Endothelial cell of umbilical vein (primary cell): ENCODE data around the gene ITPKA. TPM values are rescaled to one million over a fixed set of nuclear protein-coding genes. Genes with fewer than 3 reads are reported as not detected.

Experiments used
- BruUV-seq: library from RNA; stranded (reverse); fragments of 400-500 nt; replicated peaks from 2 replicates; lab custom pipeline; 2021; lab: Mats Ljungman, UMichigan
- CTCF ChIA-PET: fragments of 300-600, 350-600 bp; sonication (Branson Sonifier 250); formaldehyde crosslinking; loops from one replicate; lab custom pipeline; 2021; ENCODE audit warnings: antibody characterized with exemption, inconsistent platforms; lab: Charles Lee
- POLR2A ChIA-PET: fragments of 300-600, 350-600 bp; sonication (Branson Sonifier 250); formaldehyde crosslinking; loops from one replicate; lab custom pipeline; 2021; ENCODE audit warnings: antibody characterized with exemption, inconsistent platforms; lab: Charles Lee
- DNase-seq: peaks from one replicate; pipeline ENCODE4 v3.0.0-alpha.2; 2011; ENCODE audit warnings: low read depth, low spot score
- FAIRE-seq: peaks from 2 replicates; lab custom pipeline; 2011; peaks lifted over from hg19 to GRCh38; lab: Jason Lieb, UNC
- H2AFZ ChIP-seq: 2 replicates; pipeline ENCODE4 v1.6.0; 2012; ENCODE audit warnings: low read depth, low read length, control low read depth, inconsistent platforms
- H3K27ac ChIP-seq: 2 replicates; pipeline ENCODE4 v1.5.1; 2011; ENCODE audit warnings: low read depth, mild to moderate bottlenecking, control low read depth, low read length, moderate library complexity; ENCODE audit not compliant: insufficient read depth
- H3K27me3 ChIP-seq, 2 experiments: 2 replicates each; pipeline versions ENCODE4 v1.6.0 to v1.6.1; 2011; ENCODE audit warnings: low read length in 2 of 2, mixed read lengths in 1 of 2; ENCODE audit not compliant: control insufficient read depth in 2 of 2, insufficient read depth in 2 of 2
- H3K36me3 ChIP-seq, 2 experiments: 2 replicates in 1 of 2; 3 replicates in 1 of 2; pipeline ENCODE4 v1.5.1; 2011; ENCODE audit warnings: low read length in 2 of 2, mild to moderate bottlenecking in 1 of 2, moderate library complexity in 1 of 2; ENCODE audit not compliant: control insufficient read depth in 2 of 2, insufficient read depth in 2 of 2; ENCODE audit errors: extremely low read depth in 1 of 2
- H3K4me1 ChIP-seq: 3 replicates; pipeline ENCODE4 v1.5.1; 2011; ENCODE audit warnings: mild to moderate bottlenecking, low read length; ENCODE audit not compliant: control insufficient read depth, insufficient read depth; ENCODE audit errors: extremely low read depth
- H3K4me2 ChIP-seq: 2 replicates; pipeline ENCODE4 v1.6.1; 2011; ENCODE audit warnings: low read length, control low read depth, mixed read lengths; ENCODE audit not compliant: insufficient read depth
- H3K4me3 ChIP-seq, 3 experiments: fragments of 200-600 bp in 1 of 3; sonication (generic), shearing (Covaris generic) in 1 of 3; replicated peaks in 1 of 3; 2 replicates each; pipeline ENCODE4 v1.5.1; 2011 to 2016; ENCODE audit warnings: control low read depth in 3 of 3, low read length in 3 of 3, mild to moderate bottlenecking in 2 of 3, inconsistent platforms in 1 of 3, low read depth in 1 of 3, moderate library complexity in 1 of 3; ENCODE audit not compliant: insufficient read depth in 1 of 3
- H3K79me2 ChIP-seq: 2 replicates; pipeline ENCODE4 v1.6.0; 2012; ENCODE audit warnings: low read length, inconsistent platforms; ENCODE audit not compliant: control insufficient read depth, insufficient read depth
- H3K9ac ChIP-seq: replicated peaks from 2 replicates; pipeline ENCODE3; 2011; ENCODE audit warnings: low read length, control low read depth; ENCODE audit not compliant: insufficient read depth; ENCODE audit errors: extremely low read depth
- H3K9me1 ChIP-seq: replicated peaks from 3 replicates; pipeline ENCODE4 v1.6.0; 2011; ENCODE audit warnings: mild to moderate bottlenecking, low read length; ENCODE audit not compliant: control insufficient read depth, insufficient read depth; ENCODE audit errors: extremely low read depth
- H3K9me3 ChIP-seq: replicated peaks from 2 replicates; pipeline ENCODE4 v1.5.1; 2012; ENCODE audit warnings: low read length, inconsistent platforms; ENCODE audit not compliant: control insufficient read depth, insufficient read depth
- H4K20me1 ChIP-seq: replicated peaks from 2 replicates; pipeline ENCODE3; 2011; ENCODE audit warnings: mild to moderate bottlenecking, low read length; ENCODE audit not compliant: control insufficient read depth, insufficient read depth; ENCODE audit errors: extremely low read depth
- EZH2 ChIP-seq: IDR thresholded peaks from 2 replicates; pipeline ENCODE4 v1.6.1; 2012; ENCODE audit warnings: borderline replicate concordance, low read depth, mild to moderate bottlenecking, moderate library complexity, low read length, inconsistent platforms; ENCODE audit not compliant: severe bottlenecking
- FOS ChIP-seq: IDR thresholded peaks from 2 replicates; pipeline ENCODE4 v1.6.1; 2011; ENCODE audit warnings: mild to moderate bottlenecking, low read length, moderate library complexity, borderline replicate concordance; ENCODE audit not compliant: insufficient read depth
- POLR2A ChIP-seq: IDR thresholded peaks from 2 replicates; pipeline ENCODE4 v1.6.1; 2012; ENCODE audit warnings: low read depth, mild to moderate bottlenecking, control low read depth, low read length
- dilution Hi-C: fragments of 300-500 bp; cut with MboI; formaldehyde crosslinking; loops from one replicate; pipeline ENCODE4 v1.15.0; 2019; ENCODE audit warnings: low sequenced_read_pairs; ENCODE audit not compliant: extremely low pct_ligation_motif_present
- intact Hi-C: fragments of 100-400 bp; cut with micrococcal nuclease; formaldehyde crosslinking; loops from one replicate; pipeline ENCODE4 v1.10.0; 2022
- polyA plus RNA-seq, 4 experiments: library from polyadenylated mRNA; depleted of rRNA in 3 of 4; stranded (reverse) in 3 of 4; unstranded in 1 of 4; fragments of >200 nt; gene quantifications; 2 replicates each; pipeline versions ENCODE4 v1.2.1 to v1.2.3, GENCODE V29; 2011 to 2012; ENCODE audit warnings: missing spikeins in 1 of 4
- total RNA-seq: library from RNA; stranded (reverse); gene quantifications from 2 replicates; pipeline ENCODE4 v1.2.3, GENCODE V29; 2021

ITPKA gene
- total and polyA plus RNA-seq, 2 donors (not counting 3 experiments of a cell fraction or from before 2014, with no cell fraction given): 0.14 to 0.66 TPM

DNA sequence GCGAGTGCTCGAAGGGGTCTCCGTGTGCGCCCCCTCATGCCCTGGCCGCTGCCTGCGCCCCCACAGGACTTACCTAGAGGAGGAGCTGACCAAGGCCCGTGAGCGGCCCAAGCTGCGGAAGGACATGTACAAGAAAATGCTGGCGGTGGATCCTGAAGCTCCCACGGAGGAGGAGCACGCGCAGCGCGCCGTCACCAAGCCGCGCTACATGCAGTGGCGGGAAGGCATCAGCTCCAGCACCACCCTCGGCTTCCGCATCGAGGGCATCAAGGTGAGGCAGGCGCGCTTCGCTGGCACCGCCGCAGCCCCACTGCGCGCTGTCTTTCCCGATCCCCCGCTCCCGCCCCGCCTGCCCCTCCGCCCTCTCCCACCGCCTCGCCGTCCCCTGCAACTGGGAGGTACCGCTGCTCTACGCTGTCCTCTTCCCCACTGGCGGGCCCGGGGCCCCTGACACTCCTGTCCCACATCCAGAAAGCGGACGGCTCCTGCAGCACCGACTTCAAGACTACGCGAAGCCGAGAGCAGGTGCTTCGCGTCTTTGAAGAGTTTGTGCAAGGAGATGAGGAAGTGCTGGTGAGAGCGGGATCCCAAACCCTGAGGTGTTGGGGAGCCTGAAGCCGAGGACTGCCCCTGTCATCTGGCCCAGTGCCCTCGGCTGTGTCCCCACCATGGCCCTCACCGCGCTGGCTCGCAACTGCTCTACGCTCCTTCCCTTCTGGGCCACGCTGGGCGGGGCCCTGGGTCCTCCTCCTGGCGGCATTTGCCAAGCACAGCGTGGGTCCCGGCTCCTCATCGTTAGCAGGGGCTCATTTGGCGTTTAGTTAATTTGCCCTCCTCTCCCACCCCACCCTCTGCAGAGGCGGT lies 8.5 kb downstream of the ITPKA start:
- peaks cover 15% of the 10 kb centered on the region for H3K4me1 ChIP-seq
- no peaks in the 10 kb centered on the region for H4K20me1 ChIP-seq
- TF ChIP-seq EZH2 (peak; percentile 99), FOS (no peak)
- intact Hi-C loops (loop anchor here (5.0 kb wide), 1 partner anchor 40 kb away; the partner anchor contains the start of gene RPAP1), dilution Hi-C loops (no loop called here)
- no TSS peak for BruUV-seq
- ChIA-PET POLR2A (no interaction called here), CTCF (interaction anchor here (1.3 kb wide), 1 partner anchor 10 kb away, joined by 6 read pairs; no protein-coding TSS in a partner anchor)
- H3K27ac ChIP-seq: no peak overlapping the region
- no peaks in the 10 kb centered on the region for H3K36me3 ChIP-seq
- no peak overlapping the region for H3K9ac ChIP-seq
- no peaks in the 10 kb centered on the region for H3K9me3 ChIP-seq
- DNase-seq: no peak
- H3K79me2 ChIP-seq: no peaks in the 10 kb centered on the region
- peaks cover 23 to 30% of the 10 kb centered on the region in 2 experiments for H3K27me3 ChIP-seq
- peak overlapping the region; percentile 16 for H3K4me2 ChIP-seq
- FAIRE-seq: no peak
- H2AFZ ChIP-seq: no peak overlapping the region
- no peak overlapping the region for H3K4me3 ChIP-seq
- H3K9me1 ChIP-seq: no peaks in the 10 kb centered on the region

DNA sequence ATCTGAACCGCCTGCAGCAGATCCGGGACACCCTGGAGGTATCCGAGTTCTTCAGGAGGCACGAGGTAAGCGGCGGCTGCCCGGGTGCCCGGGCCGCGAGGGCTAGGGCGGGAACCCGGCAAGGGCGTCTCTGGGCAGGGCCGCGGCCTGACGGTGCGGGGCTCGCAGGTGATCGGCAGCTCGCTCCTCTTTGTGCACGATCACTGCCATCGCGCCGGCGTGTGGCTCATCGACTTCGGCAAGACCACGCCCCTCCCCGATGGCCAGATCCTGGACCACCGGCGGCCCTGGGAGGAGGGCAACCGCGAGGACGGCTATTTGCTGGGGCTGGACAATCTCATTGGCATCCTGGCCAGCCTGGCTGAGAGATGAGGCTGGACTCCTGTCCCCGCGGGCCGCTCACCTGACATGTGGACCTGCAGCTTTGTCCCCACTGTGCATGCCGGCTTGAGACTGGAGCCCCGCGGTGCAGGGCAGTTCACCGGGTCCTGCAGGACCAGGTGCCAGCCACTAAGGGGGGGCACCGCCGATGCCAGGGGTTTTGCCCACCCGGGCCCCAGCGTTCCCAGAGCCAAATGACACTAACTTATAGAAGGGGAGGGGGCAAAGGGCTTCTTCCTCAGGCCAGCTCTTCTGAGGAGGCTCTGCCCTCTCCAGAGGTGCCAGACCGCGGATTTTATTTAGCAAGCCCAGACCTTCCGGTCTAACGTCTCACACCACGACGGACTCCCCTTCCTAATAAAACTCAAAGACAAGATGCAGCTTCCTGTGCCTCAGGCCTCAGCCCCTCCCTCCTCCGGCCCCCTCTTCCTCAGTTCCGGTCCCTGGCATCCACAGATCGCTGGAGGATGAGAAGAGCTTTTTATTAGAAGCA lies 9.4 kb downstream of the ITPKA start:
- intact Hi-C loops (loop anchor here (5.0 kb wide), 1 partner anchor 39 kb away; the partner anchor contains the start of gene RPAP1), dilution Hi-C loops (no loop called here)
- H3K9me3 ChIP-seq: no peaks in the 10 kb centered on the region
- no peaks in the 10 kb centered on the region for H4K20me1 ChIP-seq
- H3K27me3 ChIP-seq: peaks cover 23 to 30% of the 10 kb centered on the region in 2 experiments
- no peak overlapping the region for H3K9ac ChIP-seq
- ChIA-PET POLR2A (no interaction called here), CTCF (interaction anchor here (1.2 kb wide), 1 partner anchor 37 kb away, joined by 5 read pairs; no protein-coding TSS in a partner anchor)
- TF ChIP-seq EZH2 (no peak), POLR2A (no peak)
- H3K79me2 ChIP-seq: no peaks in the 10 kb centered on the region
- no peak overlapping the region for H3K27ac ChIP-seq
- peak overlapping the region; percentile 1 for H3K4me2 ChIP-seq
- H3K4me3 ChIP-seq: no peak overlapping the region
- no peak for FAIRE-seq
- no peaks in the 10 kb centered on the region for H3K9me1 ChIP-seq
- H3K36me3 ChIP-seq: no peaks in the 10 kb centered on the region
- no peak for DNase-seq
- BruUV-seq: no TSS peak
- peaks cover 15% of the 10 kb centered on the region for H3K4me1 ChIP-seq
- H2AFZ ChIP-seq: no peak overlapping the region
